ENCODE data around the gene DEPDC5.

DEPDC5 gene

DNA sequence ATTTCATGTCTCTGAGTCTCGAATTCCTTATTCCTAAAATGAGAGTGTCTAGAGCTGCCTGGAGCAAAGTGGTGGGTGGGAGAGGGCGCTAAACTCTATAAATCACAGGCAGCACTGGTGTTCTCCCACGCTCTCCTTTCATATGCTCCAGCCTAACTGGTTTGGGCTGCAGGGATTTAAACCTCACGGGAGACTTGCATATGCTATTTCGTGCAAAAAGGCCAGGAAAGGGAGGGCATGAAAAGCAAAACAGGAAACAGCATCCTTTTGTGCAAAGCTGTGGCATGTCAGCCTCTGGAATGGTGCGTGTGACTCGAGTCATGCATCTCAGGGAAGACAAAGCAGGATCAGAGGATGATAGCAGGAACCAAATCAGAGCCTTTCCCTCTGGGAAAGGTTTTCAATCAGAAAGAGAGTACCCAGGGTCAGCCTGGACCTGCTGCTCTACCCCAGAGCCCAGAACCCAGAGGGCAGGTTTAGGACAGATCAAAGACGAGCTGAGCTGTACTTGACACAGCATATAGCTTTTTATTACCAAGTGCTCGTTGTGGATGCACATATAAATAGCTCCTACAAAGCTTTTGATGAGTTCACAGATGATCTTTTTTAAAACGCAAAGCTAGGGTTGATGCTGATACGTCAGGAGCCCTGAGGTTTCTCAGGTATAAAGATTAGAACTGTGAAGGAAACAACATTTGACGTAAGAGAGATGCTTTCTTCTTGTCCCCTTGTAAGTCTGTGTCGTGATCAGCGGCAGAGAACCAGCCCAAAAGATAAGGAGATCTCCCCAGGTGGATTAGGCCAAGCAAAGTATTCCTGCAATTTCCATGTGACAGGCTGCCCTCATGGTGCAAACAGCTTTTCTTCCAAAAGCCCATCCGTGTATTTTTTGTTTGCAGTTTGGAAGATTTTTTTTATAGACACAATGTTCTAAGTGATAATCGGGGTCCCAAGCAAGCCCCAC is 144.3 kb downstream of the DEPDC5 start:
- DNase-seq = no peak

DNA sequence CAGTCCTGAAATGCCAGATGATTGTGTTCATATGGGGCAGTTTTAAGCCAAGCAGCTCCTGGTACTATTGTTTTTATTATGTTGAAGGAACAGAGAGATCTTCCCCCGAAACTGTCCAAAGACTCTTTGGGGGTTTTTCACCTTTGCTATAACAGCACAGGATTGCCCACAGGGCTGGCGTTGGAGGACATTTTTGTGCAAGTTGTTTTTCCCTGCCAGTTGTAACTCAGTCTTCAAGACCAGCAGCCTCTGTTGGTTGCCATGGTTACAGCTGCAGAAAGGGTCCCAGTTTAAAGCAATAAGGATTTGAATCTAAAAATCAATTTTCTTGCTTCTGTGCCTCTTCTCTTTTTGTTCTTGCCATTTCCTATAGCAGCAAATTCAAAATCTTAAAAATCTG is 145.1 kb downstream of the DEPDC5 start:
- DNase-seq = no peak

DNA sequence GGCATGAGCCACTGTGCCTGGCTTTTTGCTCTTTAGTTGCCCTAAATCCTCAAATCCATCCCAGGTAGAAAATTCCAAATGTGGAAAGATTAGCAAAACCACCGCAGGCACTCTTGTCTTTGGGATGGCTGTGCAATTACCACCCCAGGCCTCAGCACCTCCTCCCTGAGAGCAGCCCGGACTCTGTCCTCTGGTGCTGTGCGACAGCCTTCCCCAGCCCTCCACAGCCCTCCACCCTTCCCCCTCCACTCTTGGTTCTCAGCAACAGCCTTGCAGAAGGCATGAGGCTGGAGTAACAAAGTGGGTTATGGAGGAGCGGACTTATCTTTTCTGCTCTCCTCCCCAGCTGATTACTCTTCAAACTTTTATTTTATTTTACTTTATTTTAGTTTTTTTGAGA is 145.8 kb downstream of the DEPDC5 start:
- no peak for DNase-seq

DNA sequence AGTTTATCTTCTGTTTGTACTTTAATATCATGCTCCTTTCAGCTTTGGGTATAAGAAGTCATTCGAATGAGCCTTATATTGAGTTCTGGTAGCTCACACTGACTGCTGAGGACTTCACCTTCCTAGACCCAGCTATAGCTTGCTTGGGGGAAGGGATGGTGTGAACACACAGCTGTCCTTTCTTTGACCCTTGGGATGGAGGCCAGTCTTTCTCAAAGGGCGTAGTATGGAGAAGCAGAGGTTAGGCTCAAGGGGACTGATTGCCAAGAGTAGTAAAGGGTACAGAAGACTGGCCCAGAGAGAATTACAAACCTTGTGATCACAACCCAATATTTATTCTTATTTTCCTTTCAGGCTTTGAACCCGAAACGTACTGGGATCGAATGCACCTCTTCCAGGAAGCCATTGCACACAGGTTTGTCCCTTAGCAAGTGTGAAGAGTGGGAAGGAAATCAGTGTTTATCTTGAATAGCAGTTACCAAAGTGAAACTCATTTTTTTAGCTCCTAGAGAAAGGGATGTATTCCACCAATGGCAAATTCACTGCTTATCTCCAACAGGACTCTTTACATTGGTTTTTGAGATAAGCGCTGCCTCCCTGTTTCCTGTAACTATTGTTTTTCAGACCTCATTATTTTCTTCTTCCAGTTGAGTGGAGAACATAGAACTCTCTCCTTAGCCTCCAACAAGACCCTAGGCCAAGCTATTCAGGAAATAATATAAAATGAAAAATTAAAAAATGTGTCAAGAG is 147.7 kb downstream of the DEPDC5 start:
- DNase-seq = no peak

DNA sequence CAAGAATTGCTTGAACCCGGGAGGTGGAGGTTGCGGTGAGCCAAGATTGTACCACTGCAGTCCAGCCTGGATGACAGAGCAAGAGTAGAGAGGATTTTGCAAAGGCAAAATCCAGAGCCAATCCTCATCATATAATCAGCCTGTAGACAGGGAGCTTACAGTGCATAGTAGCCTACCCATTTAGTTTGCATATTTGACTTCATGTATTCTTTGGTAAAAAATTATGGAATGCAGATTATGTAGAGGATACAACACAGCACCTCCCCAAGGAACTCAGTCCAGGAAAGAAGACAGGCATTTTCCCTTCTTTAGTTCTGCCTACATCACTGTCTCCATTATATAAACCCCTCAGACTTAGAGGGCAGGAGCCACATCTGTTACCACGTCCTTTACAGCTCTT is 150.8 kb downstream of the DEPDC5 start:
- DNase-seq = no peak

DNA sequence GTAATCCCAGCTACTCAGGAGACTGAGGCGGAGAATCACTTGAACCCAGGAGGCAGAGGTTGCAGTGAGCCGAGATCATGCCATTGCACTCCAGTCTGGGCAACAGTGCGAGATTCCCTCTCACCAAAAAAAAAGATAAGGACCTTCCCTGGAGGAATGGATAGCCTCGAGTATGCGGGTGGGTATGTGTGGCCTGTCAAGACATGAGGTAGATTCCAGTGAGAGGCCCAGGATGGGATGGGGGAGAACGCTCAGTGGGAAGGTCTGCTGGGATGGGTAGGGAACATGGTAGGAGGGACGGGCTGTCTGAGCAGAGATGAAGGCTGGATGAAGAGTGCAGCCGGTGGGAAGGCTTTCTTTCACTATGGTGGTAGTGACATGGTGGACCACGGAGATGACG is 151.5 kb downstream of the DEPDC5 start:
- no peak for DNase-seq

DNA sequence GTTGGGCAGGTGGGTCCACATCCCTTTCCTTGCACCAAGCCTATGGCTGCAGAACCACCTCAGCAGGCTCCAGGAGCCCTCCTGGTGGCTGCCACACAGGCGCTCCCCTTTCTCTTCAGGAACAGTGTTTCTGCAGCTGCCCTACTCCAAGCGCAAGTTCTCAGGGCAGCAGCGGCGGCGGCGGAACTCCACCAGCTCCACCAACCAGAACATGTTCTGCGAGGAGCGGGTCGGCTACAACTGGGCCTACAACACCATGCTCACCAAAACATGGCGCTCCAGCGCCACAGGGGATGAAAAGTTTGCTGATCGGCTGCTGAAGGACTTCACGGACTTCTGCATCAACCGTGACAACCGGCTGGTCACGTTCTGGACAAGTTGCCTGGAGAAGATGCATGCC is 152.3 kb downstream of the DEPDC5 start:
- DNase-seq = no peak

DNA sequence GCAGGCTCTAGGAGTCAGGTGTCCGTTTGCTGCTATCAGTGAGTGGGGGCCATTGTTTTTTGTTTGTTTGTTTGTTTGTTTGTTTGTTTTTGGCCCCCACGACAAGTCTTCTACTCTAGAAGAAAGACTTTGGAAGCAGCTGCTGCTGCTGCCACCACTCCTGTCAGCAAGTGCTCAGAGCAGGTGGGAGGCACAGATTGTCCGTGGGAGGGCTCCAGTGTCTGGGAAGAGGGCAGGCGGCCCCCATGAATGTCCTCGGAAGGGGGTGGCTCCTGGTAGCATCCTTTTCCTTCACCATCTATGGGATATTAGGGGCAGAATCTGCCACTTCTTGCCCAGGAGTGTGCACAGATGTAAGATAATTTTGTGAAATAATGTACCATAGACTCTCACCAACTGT is 152.8 kb downstream of the DEPDC5 start:
- DNase-seq = no peak

DNA sequence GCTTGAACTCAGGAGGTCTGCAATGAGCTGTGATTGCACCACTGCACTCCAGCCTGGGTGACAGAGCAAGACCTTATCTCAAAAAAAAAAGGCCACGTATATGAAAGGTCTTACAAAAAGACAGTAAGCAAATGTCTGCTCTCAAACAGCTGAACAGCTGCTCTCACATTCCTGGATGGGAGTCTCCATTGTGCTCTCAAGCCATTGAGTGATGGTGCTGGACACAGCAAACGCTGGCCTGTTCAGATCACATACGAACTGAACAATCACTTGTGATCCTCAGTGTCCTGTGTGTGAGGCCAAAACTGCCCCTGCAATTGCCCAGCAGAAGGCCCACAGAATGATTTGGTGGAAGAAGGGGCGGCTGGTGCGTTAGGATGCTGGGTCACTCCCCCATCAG is 156.2 kb downstream of the DEPDC5 start:
- DNase-seq = no peak

DNA sequence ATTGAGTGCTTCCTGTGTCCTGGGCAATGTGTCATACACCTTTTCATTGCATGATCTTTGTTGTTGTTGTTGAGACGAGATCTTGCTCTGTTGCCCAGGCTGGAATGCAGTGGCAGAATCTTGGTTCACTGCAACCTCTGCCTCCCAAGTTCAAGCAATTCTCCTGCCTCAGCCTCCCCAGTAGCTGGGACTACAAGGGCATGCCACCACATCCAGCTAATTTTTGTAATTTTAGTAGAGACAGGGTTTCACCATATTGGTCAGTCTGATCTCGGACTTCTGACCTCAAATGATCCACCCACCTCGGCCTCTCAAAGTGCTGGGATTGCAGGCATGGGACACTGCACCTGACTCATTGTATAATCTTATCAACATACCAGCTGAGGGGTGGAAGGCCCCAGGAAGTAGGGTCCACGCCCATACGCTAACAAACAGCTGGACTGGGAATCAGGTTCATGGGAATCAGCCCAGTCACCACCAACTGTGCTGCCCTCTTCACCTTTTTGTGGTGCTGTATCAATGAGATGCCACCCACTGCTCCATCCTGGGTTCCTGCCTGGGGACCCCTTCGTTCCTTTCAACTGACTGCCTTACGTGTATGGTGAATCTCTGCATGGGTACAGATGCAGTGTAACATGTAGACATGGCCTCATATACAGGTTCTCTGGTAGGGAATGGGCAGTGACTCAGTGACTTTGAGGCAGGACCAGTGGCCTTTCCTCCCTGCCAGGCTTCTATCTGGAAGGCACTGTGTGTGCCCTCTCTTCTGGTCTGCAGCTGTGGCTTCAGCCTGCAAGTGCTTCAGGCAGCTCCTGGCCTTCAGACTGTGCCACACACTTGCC is 158.0 kb downstream of the DEPDC5 start:
- DNase-seq = no peak

DNA sequence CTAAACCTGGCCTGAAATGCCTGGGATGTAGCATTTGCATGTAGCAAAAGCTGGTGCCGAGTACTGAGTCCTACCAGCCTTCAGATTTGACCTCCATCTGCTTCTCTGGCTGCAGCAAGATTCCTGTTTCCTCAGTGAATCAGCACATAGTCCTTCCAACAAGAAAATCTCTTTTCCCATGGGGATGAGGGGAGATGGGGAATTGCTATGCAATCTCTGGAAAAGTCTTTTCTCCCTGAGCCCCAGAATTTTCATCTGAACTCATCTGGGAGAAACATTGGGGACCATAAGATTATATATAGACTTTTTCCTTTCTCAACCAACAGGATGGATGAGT is 158.6 kb downstream of the DEPDC5 start:
- DNase-seq = no peak

DNA sequence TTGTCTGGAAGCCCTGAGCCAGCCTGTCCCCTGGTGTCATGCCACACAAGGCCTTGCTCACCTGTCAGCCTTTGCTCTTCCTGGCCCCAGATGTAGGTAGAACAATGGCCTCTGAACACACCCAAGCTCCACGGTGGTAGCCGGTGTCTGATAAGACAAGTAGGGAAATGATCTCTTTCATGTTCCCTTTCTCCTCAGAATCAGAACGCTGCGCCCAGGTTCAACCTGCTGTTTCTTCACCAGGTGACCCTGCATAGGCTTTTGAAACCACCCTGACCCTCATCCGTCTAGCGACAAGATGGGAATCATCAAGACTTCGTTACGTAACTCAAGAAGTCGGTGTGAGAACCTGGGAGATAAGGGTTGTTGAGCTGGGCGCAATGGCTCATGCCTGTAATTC is 161.8 kb downstream of the DEPDC5 start:
- DNase-seq = no peak

DNA sequence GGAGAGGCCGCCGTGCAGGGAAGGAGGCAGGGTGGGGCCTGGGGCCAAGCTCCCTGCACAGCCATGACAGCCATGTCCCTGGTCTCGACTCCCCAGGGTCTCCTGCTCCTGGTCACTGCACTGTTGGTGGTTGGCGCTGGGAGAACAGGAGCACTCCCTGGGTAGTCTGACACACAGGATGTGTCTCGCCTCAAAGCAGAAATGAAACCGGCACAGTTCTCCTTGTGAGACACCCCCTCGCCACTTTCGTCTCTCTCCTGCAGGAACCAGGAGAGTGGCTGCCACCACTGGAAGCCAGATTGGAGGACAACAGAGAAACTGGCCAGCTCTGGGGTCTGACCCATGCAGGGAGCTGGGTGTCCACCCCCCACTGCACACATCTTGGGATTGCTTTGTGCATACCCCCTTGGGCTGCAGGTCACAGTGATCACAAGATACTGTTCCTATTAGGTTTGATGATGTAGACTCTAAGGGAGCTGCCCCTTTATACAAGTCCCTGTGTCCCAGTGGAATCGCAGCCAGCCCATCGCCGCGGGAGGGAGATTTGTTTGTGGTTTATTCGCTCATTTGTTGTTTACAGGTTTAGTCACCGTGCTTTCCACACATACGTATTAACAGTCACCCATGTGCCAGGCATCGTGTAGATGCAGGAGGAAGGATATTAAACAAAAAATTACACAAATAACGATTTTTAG is 163.6 kb downstream of the DEPDC5 start:
- DNase-seq = peak; percentile 19 to 49

DNA sequence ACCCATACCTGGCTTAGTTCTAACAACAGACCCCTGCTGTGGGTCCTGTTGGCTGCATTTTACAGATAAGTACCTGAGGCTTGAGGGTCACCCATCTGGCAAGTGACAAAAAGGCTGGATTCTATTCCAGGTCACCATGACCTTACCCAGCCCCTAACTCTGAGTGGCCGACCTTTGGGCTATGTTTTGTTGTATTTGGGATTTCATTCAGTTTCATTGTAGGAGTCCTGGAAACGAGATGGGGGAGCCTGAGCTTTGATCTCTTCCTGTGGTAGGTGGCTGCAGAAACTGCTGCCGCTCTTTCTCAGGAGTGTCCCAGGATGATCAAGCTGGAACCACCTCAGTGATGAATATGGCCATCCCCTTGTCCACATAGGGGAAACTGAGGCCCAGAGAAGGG is 165.9 kb downstream of the DEPDC5 start:
- DNase-seq = no peak

DNA sequence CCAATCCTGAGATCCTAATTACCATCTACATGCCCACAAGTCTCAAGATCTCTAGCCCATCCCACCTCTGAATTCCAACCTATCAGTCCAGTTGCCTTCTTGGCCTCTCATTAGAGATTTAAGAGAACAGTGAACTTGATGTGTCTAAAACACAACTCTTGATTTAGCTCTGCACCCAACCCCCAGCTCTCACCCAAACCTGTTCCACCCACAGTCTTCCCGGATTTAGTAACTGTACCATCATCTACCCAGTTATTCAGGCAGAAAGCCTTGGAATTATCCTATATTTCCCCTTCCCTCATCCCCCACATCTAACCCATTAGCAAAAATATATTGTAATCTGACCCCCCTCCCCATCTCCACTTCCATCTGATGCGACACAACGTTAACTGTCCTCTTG is 166.5 kb downstream of the DEPDC5 start:
- no peak for DNase-seq

DNA sequence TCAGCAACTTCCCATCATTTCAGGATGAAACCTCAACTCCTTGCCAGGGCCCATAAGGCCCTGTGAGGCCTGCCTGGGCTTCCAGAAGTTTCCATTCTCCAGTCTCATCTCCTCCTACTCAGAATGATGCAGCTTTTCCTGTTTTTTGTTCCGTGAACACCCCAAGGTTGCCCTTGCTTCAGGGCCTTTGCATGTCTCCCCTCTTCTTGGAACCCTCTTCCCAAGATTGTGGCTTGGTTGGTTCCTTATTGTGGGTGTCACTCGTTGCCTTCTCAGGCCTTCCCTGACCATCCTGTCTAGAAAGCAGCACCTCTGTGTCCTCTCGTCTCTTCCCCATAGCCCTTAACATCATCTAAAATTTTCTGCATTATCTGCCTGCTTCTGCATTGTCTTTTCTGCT is 167.3 kb downstream of the DEPDC5 start:
- no peak for DNase-seq

DNA sequence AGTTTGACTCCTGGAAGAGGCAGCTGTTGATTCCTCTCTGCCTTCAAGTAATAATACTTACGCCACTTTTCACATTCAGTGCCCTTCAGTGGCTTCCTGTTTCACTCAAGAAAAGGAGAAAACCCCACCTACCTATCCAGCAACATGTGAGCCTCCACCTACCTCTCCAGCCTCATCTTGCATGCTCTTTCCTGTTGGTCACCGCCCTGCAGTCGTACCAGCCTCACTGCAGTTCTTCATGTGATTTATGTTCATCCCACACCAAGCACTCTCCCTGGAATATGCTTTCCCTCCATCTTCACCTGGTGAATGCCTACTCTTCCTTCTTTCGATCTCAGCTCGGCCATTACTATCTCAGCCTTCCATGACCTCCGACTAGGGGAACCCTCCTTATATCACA is 168.7 kb downstream of the DEPDC5 start:
- no peak for DNase-seq

DNA sequence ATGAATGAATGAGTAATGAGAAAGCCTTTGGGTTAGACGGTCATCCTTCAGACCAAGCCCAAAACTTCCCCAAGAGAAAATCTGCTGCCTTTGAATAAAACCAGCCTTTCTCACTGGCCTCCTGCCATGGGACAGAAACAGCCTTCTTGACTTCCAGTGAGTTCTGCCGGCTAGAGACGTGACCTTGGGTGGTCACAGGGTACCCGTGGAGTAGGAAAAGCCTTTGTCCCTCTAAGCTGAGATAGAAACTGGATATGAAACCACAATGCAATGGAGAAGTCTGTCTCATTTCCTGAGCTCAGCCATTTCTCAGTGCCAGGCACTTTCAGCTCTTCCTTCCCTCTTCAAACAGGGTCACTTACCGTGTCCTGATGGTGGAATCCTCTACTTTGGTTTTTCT is 169.3 kb downstream of the DEPDC5 start:
- DNase-seq = peak in 1 of 2 donors; percentile 3

DNA sequence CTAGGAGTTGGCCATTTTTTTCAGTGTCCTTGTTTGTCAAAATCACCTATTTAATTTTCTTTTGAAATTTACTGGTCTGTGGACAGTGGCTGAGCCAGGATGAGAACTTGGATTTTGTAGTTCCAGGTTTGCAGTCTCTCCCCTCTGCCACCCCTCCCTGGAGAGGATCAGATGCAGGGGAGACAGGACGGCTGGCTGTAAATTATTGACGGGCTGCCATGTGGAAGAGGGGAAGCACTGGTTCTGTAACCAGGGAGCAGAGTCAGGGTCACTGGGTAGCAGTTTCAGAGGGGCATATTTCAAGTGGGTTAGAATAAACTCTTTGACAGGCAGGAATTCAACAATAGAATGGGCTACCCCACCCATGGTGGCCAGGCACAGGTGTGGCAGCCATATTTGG is 169.9 kb downstream of the DEPDC5 start:
- no peak for DNase-seq

DNA sequence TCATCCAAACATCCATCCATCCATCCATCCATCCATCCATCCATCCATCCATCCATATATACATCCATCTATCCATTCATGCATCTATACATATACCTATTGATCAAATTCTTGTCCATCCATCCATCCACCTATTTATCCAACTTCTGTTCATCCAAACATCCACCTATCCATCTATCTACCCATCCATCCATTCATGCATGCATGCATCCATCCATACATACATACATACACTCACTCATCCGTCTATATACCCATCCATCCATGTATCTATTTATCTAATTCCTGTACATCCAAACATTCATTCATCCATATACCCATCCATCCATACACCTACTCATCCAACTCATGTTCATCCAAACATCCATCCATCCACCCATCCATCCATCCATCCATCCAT is 171.2 kb downstream of the DEPDC5 start:
- DNase-seq = no peak

DNA sequence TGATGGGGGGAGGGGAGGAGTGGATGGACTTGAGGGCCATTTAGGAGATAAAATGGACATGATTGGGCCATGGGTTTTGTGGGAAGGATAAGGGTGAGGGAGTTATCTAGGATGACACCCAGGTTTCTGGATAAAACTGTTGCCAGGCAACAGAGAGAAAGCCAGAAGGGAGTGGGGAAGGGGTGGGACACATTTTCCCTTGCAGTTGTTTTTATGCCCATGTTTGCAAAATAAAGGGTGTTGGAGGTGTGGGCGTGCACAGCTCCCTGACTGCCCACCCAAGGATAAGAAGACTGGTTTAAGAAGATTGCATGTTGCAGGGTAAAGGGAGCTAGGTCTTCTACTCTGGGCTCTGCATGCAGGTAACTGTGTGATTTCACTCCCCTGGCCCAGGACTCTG is 172.2 kb downstream of the DEPDC5 start:
- DNase-seq = no peak

DNA sequence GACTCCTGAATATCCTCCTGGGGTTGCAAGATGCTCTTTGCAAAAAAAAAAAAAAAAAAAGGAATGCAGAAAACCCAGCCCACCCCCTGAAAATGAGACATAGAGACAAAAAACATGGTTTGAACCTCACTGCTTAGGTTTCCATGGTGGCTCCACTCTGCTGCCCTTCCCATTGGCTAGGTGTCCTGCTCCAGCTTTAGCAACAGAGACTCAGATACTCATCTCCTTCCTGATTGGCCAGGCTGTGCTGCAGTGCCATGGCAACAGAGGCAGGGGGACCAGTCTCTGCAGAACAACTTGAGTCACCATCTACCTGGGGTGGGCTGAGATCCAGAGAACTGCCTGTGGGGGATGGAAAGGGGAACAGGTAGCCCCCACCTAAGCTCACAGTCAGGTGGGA is 173.2 kb downstream of the DEPDC5 start:
- no peak for DNase-seq

DNA sequence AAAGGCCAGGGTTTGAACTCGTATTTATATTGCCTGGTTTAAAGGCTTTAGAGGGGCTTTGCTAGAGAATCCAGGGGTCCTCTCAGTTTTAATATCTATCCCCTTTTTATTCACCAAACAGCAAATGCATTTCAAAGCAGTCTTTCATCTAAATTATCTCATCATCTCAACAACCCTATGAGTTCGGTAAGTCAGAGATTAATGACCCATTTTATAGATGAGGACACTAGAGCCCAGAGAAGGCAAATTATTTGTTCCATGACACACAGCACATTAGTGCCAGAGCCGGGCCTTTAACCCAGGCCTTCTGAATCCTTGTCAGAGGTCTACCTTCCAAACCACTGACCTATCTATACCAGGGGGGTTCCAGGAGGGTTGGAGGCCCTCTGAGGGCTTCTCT is 173.7 kb downstream of the DEPDC5 start:
- no peak for DNase-seq
